ENCODE data around the gene TGFB2.
A peak's percentile ranks its signal among the peaks of the same experiment; 100 is the strongest.

Gene TGFB2

DNA sequence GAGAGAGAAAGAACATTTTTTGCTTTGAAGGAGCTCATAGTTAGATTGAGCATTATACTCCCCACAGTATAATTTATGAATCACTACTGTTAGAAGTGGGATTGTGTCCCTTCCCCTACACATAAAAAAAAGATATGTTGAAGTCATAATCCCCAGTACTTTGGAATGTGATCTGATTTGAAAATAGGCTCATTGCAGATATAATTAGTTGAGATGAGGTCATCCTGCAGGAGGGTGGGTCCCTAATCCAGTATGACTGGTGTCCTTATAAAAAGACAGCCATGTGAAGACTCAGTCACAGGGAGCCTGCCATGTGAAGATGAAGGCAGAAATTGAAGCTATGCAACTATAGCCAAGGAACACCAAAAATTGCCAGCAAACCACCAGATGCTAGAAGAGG lies 76.4 kb downstream of the TGFB2 start:
- Histone ChIP-seq H3K4me3 (ENCODE audit: low read depth, low read length) (no peak overlapping the region), H3K27ac (no peak overlapping the region), H3K36me3 (replicated peaks) (peaks cover 63% of the 10 kb centered on the region), H3K27me3 (replicated peaks) (no peaks in the 10 kb centered on the region)
- TF ChIP-seq, protein P1, sequence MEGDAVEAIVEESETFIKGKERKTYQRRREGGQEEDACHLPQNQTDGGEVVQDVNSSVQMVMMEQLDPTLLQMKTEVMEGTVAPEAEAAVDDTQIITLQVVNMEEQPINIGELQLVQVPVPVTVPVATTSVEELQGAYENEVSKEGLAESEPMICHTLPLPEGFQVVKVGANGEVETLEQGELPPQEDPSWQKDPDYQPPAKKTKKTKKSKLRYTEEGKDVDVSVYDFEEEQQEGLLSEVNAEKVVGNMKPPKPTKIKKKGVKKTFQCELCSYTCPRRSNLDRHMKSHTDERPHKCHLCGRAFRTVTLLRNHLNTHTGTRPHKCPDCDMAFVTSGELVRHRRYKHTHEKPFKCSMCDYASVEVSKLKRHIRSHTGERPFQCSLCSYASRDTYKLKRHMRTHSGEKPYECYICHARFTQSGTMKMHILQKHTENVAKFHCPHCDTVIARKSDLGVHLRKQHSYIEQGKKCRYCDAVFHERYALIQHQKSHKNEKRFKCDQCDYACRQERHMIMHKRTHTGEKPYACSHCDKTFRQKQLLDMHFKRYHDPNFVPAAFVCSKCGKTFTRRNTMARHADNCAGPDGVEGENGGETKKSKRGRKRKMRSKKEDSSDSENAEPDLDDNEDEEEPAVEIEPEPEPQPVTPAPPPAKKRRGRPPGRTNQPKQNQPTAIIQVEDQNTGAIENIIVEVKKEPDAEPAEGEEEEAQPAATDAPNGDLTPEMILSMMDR (IDR thresholded peaks at IDR 0.05; ENCODE audit: low read depth, low read length, missing control alignments) = no peak
- in situ Hi-C loops (cut with HindIII; ENCODE audit: low pct_ligation_motif_present, low sequenced_read_pairs) = no loop called here
- no peak for DNase-seq

GRCh38 chr1:218424502-218424901 lies 79.4 kb downstream of the TGFB2 start:
- TF ChIP-seq, protein P1 (IDR thresholded peaks at IDR 0.05; ENCODE audit: low read depth, low read length, missing control alignments) = no peak
- no peak for DNase-seq
- H3K27ac ChIP-seq = peak overlapping the region; percentile 11
- in situ Hi-C loops (cut with HindIII; ENCODE audit: low pct_ligation_motif_present, low sequenced_read_pairs) = no loop called here
- H3K36me3 ChIP-seq (replicated peaks) = peaks cover 35% of the 10 kb centered on the region
- no peak overlapping the region for H3K4me3 ChIP-seq (ENCODE audit: low read depth, low read length)
- no peaks in the 10 kb centered on the region for H3K27me3 ChIP-seq (replicated peaks)

GRCh38 chr1:218425647-218426342 lies 80.7 kb downstream of the TGFB2 start:
- peak; percentile 55 for DNase-seq
- H3K36me3 ChIP-seq (replicated peaks) = peaks cover 27% of the 10 kb centered on the region
- in situ Hi-C loops (cut with HindIII; ENCODE audit: low pct_ligation_motif_present, low sequenced_read_pairs) = no loop called here
- H3K4me3 ChIP-seq (ENCODE audit: low read depth, low read length) = no peak overlapping the region
- TF ChIP-seq, protein P1 (IDR thresholded peaks at IDR 0.05; ENCODE audit: low read depth, low read length, missing control alignments) = no peak
- H3K27ac ChIP-seq = peak overlapping the region; percentile 63
- H3K27me3 ChIP-seq (replicated peaks) = no peaks in the 10 kb centered on the region

GRCh38 chr1:218426343-218426657 lies 81.2 kb downstream of the TGFB2 start:
- Histone ChIP-seq H3K36me3 (replicated peaks) (peaks cover 28% of the 10 kb centered on the region), H3K27ac (peak overlapping the region; percentile 63), H3K27me3 (replicated peaks) (no peaks in the 10 kb centered on the region), H3K4me3 (ENCODE audit: low read depth, low read length) (no peak overlapping the region)
- TF ChIP-seq, protein P1 (IDR thresholded peaks at IDR 0.05; ENCODE audit: low read depth, low read length, missing control alignments) = no peak
- no peak for DNase-seq
- in situ Hi-C loops (cut with HindIII; ENCODE audit: low pct_ligation_motif_present, low sequenced_read_pairs) = no loop called here

- H3K4me3 ChIP-seq (ENCODE audit: low read depth, low read length) = no peak overlapping the region
- no peak for DNase-seq
These were observed 84.2 kb downstream of the TGFB2 start for GRCh38 chr1:218429301-218429700.

More at GRCh38 chr1:218429301-218429700, 84.2 kb downstream of the TGFB2 start:
- TF ChIP-seq, protein P1 (IDR thresholded peaks at IDR 0.05; ENCODE audit: low read depth, low read length, missing control alignments) = no peak
- peaks cover 30% of the 10 kb centered on the region for H3K36me3 ChIP-seq (replicated peaks)
- no peaks in the 10 kb centered on the region for H3K27me3 ChIP-seq (replicated peaks)
- in situ Hi-C loops (cut with HindIII; ENCODE audit: low pct_ligation_motif_present, low sequenced_read_pairs) = no loop called here
- no peak overlapping the region for H3K27ac ChIP-seq

Measured in brain microvascular endothelial cell (primary cell).